Naive thymus-derived CD8-positive, alpha-beta T cell (primary cell): ENCODE results near the gene CLN6. TPM values are rescaled to one million over a fixed set of nuclear protein-coding genes. Genes with fewer than 3 reads are reported as not detected.
"Not testable (repeated sequence)": the region's sequence is repeated elsewhere in the genome, so short reads cannot be mapped to it uniquely, and the experiment has no call there.

Experiments used
- ATAC-seq, 2 donors: fragments of 150-1000 bp; cut with Tn5 transposase in 1 of 2; sonication (Bioruptor Pico), chemical (Tn5 transposase) in 1 of 2; 1 replicate in 1 of 2; 2 replicates in 1 of 2; pipeline ENCODE4 v1.10.0; 2021; ENCODE audit warnings: mild to moderate bottlenecking in 2 of 2, moderate library complexity in 2 of 2
- POLR2A ChIA-PET: fragments of 350-600 bp; sonication (Branson Sonifier 250); formaldehyde crosslinking; loops from one replicate; lab custom pipeline; 2021; ENCODE audit warnings: antibody characterized with exemption; lab: Charles Lee
- DNase-seq, 10 donors: peaks; one replicate each; pipeline versions ENCODE4 v3.0.0 to v3.0.0-alpha.2; 2020 to 2022
- H3K27ac Mint-ChIP-seq, 10 donors: one replicate each; pipeline ENCODE4 v1.8.0; 2020 to 2022; ENCODE audit warnings: mild to moderate bottlenecking in 10 of 10, mixed read lengths in 10 of 10, moderate library complexity in 4 of 10, inconsistent platforms in 1 of 10
- H3K27me3 Mint-ChIP-seq, 5 donors: one replicate each; pipeline ENCODE4 v1.8.0; 2021 to 2022; ENCODE audit warnings: mixed read lengths in 5 of 5
- H3K36me3 Mint-ChIP-seq, 3 donors: one replicate each; pipeline ENCODE4 v1.8.0; 2020 to 2022; ENCODE audit warnings: mixed read lengths in 3 of 3, mild to moderate bottlenecking in 2 of 3, inconsistent platforms in 1 of 3
- H3K4me1 Mint-ChIP-seq, 4 donors: one replicate each; pipeline ENCODE4 v1.8.0; 2021 to 2022; ENCODE audit warnings: mixed read lengths in 4 of 4
- H3K4me3 Mint-ChIP-seq, 10 donors: one replicate each; pipeline ENCODE4 v1.8.0; 2020 to 2022; ENCODE audit warnings: mild to moderate bottlenecking in 10 of 10, mixed read lengths in 10 of 10, moderate library complexity in 6 of 10, inconsistent platforms in 1 of 10
- H3K9me3 Mint-ChIP-seq, 9 donors: one replicate each; pipeline ENCODE4 v1.8.0; 2020 to 2022; ENCODE audit warnings: mixed read lengths in 9 of 9, mild to moderate bottlenecking in 3 of 9, inconsistent platforms in 1 of 9, moderate library complexity in 1 of 9
- polyA plus RNA-seq, 3 donors: library from polyadenylated mRNA; unstranded; fragments of 300-500 nt; fragmentation: Illumina TruSeq; gene quantifications; one replicate each; pipeline ENCODE4 v1.2.3, GENCODE V29; 2021
- total RNA-seq, 8 experiments: library from RNA in 2 of 8; stranded (reverse) in 2 of 8; gene quantifications; one replicate each; pipeline ENCODE4 v1.2.3 and lab custom pipeline; 2021 to 2026

The CLN6 gene
- total and polyA plus RNA-seq, 5 experiments from 2014 or later, result 2.4 to 22.3 (median 4.1) TPM

- Mint-ChIP-seq H3K27me3 (no peaks in the 10 kb centered on the region), H3K27ac (peak overlapping the region in 4 of 10 donors; percentile 23 to 56 (median 32)), H3K4me1 (peaks cover 0 to 6% (median 2%) of the 10 kb centered on the region in 4 donors), H3K4me3 (no peak overlapping the region), H3K9me3 (no peaks in the 10 kb centered on the region), H3K36me3 (peaks cover 0 to 85% (median 17%) of the 10 kb centered on the region in 3 donors)
- ATAC-seq, result no peak
- no peak for DNase-seq
- POLR2A ChIA-PET, result no interaction called here
These were observed 40.9 kb downstream of the CLN6 start for GRCh38 chr15:68188647-68189046.

- DNase-seq (no peak), ATAC-seq (no peak)
- Mint-ChIP-seq H3K27ac (peak overlapping the region in 4 of 10 donors; percentile 22 to 67 (median 64)), H3K27me3 (no peaks in the 10 kb centered on the region), H3K36me3 (peaks cover 7 to 86% (median 21%) of the 10 kb centered on the region in 3 donors), H3K9me3 (no peaks in the 10 kb centered on the region), H3K4me1 (no peaks in the 10 kb centered on the region), H3K4me3 (peak overlapping the region in 1 of 10 donors; percentile 21)
- POLR2A ChIA-PET, result no interaction called here
These were observed 42.0 kb downstream of the CLN6 start for GRCh38 chr15:68187559-68187958.

- Mint-ChIP-seq H3K4me1 (no peaks in the 10 kb centered on the region), H3K36me3 (peaks cover 7 to 84% (median 21%) of the 10 kb centered on the region in 3 donors), H3K4me3 (no peak overlapping the region), H3K27me3 (no peaks in the 10 kb centered on the region), H3K9me3 (no peaks in the 10 kb centered on the region), H3K27ac (peak overlapping the region in 1 of 10 donors; percentile 43)
- DNase-seq (no peak), ATAC-seq (no peak)
- POLR2A ChIA-PET, result no interaction called here
These were observed 42.7 kb downstream of the CLN6 start for GRCh38 chr15:68186671-68187397.

- Mint-ChIP-seq H3K4me3 (no peak overlapping the region), H3K27me3 (no peaks in the 10 kb centered on the region), H3K9me3 (no peaks in the 10 kb centered on the region), H3K36me3 (peaks cover 7 to 86% (median 28%) of the 10 kb centered on the region in 3 donors), H3K27ac (peak overlapping the region in 4 of 10 donors; percentile 16 to 52 (median 26)), H3K4me1 (peaks cover 0 to 3% (median 0%) of the 10 kb centered on the region in 4 donors)
- DNase-seq (no peak), ATAC-seq (no peak)
- POLR2A ChIA-PET, result no interaction called here
These were observed 44.7 kb downstream of the CLN6 start for GRCh38 chr15:68184616-68185480.

- H3K27me3 Mint-ChIP-seq, result no peaks in the 10 kb centered on the region
- H3K9me3 Mint-ChIP-seq, result no peaks in the 10 kb centered on the region
- peaks cover 7 to 83% (median 28%) of the 10 kb centered on the region in 3 donors for H3K36me3 Mint-ChIP-seq
- H3K27ac Mint-ChIP-seq, result peak overlapping the region in 1 of 10 donors; percentile 25
- DNase-seq, result no peak
- POLR2A ChIA-PET, result no interaction called here
- H3K4me1 Mint-ChIP-seq, result peaks cover 0 to 3% (median 0%) of the 10 kb centered on the region in 4 donors
- H3K4me3 Mint-ChIP-seq, result no peak overlapping the region
- ATAC-seq, result no peak
These were observed 45.8 kb downstream of the CLN6 start for GRCh38 chr15:68183616-68184315.

GRCh38 chr15:68177742-68178141 lies 51.8 kb downstream of the CLN6 start:
- POLR2A ChIA-PET, result no interaction called here
- ATAC-seq (no peak), DNase-seq (no peak)
- H3K9me3 Mint-ChIP-seq, result no peaks in the 10 kb centered on the region
- peaks cover 5 to 82% (median 20%) of the 10 kb centered on the region in 3 donors for H3K36me3 Mint-ChIP-seq
- H3K4me3 Mint-ChIP-seq, result no peak overlapping the region
- peaks cover 6 to 9% (median 7%) of the 10 kb centered on the region in 4 donors for H3K4me1 Mint-ChIP-seq
- no peaks in the 10 kb centered on the region for H3K27me3 Mint-ChIP-seq
- peak overlapping the region in 5 of 10 donors; percentile 9 to 47 (median 40) for H3K27ac Mint-ChIP-seq

GRCh38 chr15:68176601-68177000 lies 52.9 kb downstream of the CLN6 start:
- Mint-ChIP-seq H3K27ac (peak overlapping the region in 1 of 10 donors; percentile 75), H3K36me3 (peaks cover 5 to 81% (median 19%) of the 10 kb centered on the region in 3 donors), H3K9me3 (no peaks in the 10 kb centered on the region), H3K4me3 (no peak overlapping the region), H3K4me1 (peaks cover 6 to 9% (median 7%) of the 10 kb centered on the region in 4 donors), H3K27me3 (no peaks in the 10 kb centered on the region)
- POLR2A ChIA-PET, result no interaction called here
- ATAC-seq (no peak), DNase-seq (no peak)

- Mint-ChIP-seq H3K36me3 (peaks cover 5 to 75% (median 15%) of the 10 kb centered on the region in 3 donors), H3K27me3 (no peaks in the 10 kb centered on the region), H3K27ac (no peak overlapping the region), H3K4me3 (no peak overlapping the region), H3K4me1 (peaks cover 6 to 7% (median 7%) of the 10 kb centered on the region in 4 donors), H3K9me3 (peaks cover 0 to 2% (median 0%) of the 10 kb centered on the region in 9 donors)
- POLR2A ChIA-PET, result no interaction called here
- ATAC-seq (no peak), DNase-seq (no peak)
These were observed 54.0 kb downstream of the CLN6 start for GRCh38 chr15:68175526-68175925.

- Mint-ChIP-seq H3K27me3 (no peaks in the 10 kb centered on the region), H3K36me3 (peaks cover 5 to 69% (median 21%) of the 10 kb centered on the region in 3 donors), H3K9me3 (peaks cover 0 to 2% (median 0%) of the 10 kb centered on the region in 9 donors), H3K4me1 (peaks cover 6 to 7% (median 6%) of the 10 kb centered on the region in 4 donors), H3K27ac (no peak overlapping the region), H3K4me3 (no peak overlapping the region)
- ATAC-seq, result no peak
- DNase-seq, result no peak
- POLR2A ChIA-PET, result no interaction called here
These were observed 56.4 kb downstream of the CLN6 start for GRCh38 chr15:68173119-68173518.

- DNase-seq, H3K9me3 Mint-ChIP-seq, H3K4me3 Mint-ChIP-seq, POLR2A ChIA-PET, H3K27ac Mint-ChIP-seq, H3K27me3 Mint-ChIP-seq, ATAC-seq, H3K4me1 Mint-ChIP-seq: not testable (repeated sequence)
- H3K36me3 Mint-ChIP-seq, result peaks cover 0 to 67% (median 21%) of the 10 kb centered on the region in 3 donors
These were observed 57.5 kb downstream of the CLN6 start for GRCh38 chr15:68172037-68172436.

- Mint-ChIP-seq H3K9me3 (peaks cover 0 to 4% (median 0%) of the 10 kb centered on the region in 9 donors), H3K27me3 (no peaks in the 10 kb centered on the region), H3K4me1 (peaks cover 0 to 12% (median 6%) of the 10 kb centered on the region in 4 donors), H3K27ac (peak overlapping the region in 2 of 10 donors; percentile 74 to 88), H3K4me3 (no peak overlapping the region), H3K36me3 (peaks cover 0 to 58% (median 18%) of the 10 kb centered on the region in 3 donors)
- POLR2A ChIA-PET, result no interaction called here
- ATAC-seq, result no peak
- no peak for DNase-seq
These were observed 62.7 kb downstream of the CLN6 start for GRCh38 chr15:68166847-68167246.

- Mint-ChIP-seq H3K27ac (peak overlapping the region in 2 of 10 donors; percentile 85), H3K4me1 (peaks cover 0 to 12% (median 6%) of the 10 kb centered on the region in 4 donors), H3K4me3 (no peak overlapping the region), H3K9me3 (peaks cover 0 to 2% (median 0%) of the 10 kb centered on the region in 9 donors), H3K36me3 (peaks cover 13 to 66% (median 24%) of the 10 kb centered on the region in 3 donors), H3K27me3 (no peaks in the 10 kb centered on the region)
- no peak for ATAC-seq
- POLR2A ChIA-PET, result interaction anchor here (1.0 kb wide), 1 partner anchor 108 kb away, joined by 4 read pairs; no protein-coding TSS in a partner anchor
- no peak for DNase-seq
These were observed 66.3 kb downstream of the CLN6 start for GRCh38 chr15:68163191-68163590.
